Heart left ventricle (tissue), 16 donors: ENCODE measurements around the gene CFP. TPM values are rescaled to one million over a fixed set of nuclear protein-coding genes. Genes with fewer than 3 reads are reported as not detected.

Experiments
- ATAC-seq, 4 donors: fragments of 200-7000 bp; cut with Tn5 transposase; one replicate each; pipeline ENCODE4 v1.9.1; 2020 to 2022; ENCODE audit warnings: moderate library complexity in 4 of 4, mild to moderate bottlenecking in 3 of 4, moderate number of reproducible peaks in 1 of 4
- DNase-seq, 5 donors: peaks; one replicate each; pipeline ENCODE4 v3.0.0-alpha.2; 2020
- H3K27ac ChIP-seq, 12 donors: fragments of 200-600 bp; sonication (generic) in 4 of 12; one replicate each; pipeline versions ENCODE4 v1.5.0 to v1.8.0; 2016 to 2022; ENCODE audit warnings: mild to moderate bottlenecking in 2 of 12
- H3K27me3 ChIP-seq, 9 donors: fragments of 200-600 bp; sonication (generic) in 2 of 9; one replicate each; pipeline versions ENCODE4 v1.5.1 to v1.8.0; 2016 to 2022; ENCODE audit warnings: mild to moderate bottlenecking in 3 of 9
- H3K36me3 ChIP-seq, 9 donors: fragments of 200-600 bp; sonication (generic) in 2 of 9; one replicate each; pipeline versions ENCODE4 v1.5.0 to v1.8.0; 2018 to 2022; ENCODE audit warnings: mild to moderate bottlenecking in 2 of 9
- H3K4me1 ChIP-seq, 12 donors: fragments of 200-600 bp; sonication (generic) in 4 of 12; one replicate each; pipeline versions ENCODE4 v1.5.0 to v1.8.0; 2016 to 2022; ENCODE audit warnings: mild to moderate bottlenecking in 3 of 12
- H3K4me3 ChIP-seq, 12 donors: fragments of 200-600 bp; sonication (generic) in 4 of 12; one replicate each; pipeline versions ENCODE4 v1.5.0 to v1.8.0; 2017 to 2022; ENCODE audit warnings: mild to moderate bottlenecking in 9 of 12, moderate library complexity in 4 of 12
- H3K9me3 ChIP-seq, 12 donors: fragments of 200-600 bp; sonication (generic) in 4 of 12; one replicate each; pipeline versions ENCODE4 v1.5.0 to v1.8.0; 2016 to 2022; ENCODE audit warnings: mild to moderate bottlenecking in 1 of 12
- CTCF ChIP-seq, 12 donors: fragments of 200-600 bp; sonication (generic) in 4 of 12; IDR thresholded peaks; one replicate each; pipeline versions ENCODE4 v1.5.0 to v1.8.0; 2018 to 2022; ENCODE audit warnings: antibody characterized with exemption in 12 of 12, mild to moderate bottlenecking in 5 of 12
- POLR2A ChIP-seq, 2 donors: fragments of 450-650 bp; IDR thresholded peaks; one replicate each; pipeline ENCODE4 v1.6.1; 2017; ENCODE audit warnings: antibody characterized with exemption in 2 of 2, mild to moderate bottlenecking in 2 of 2, moderate library complexity in 2 of 2
- WGBS, 4 donors: extraction: QIAGEN DNeasy Blood & Tissue Kit in 2 of 4; methylation state at CpG; one replicate each; pipeline versions ENCODE4 v1.1.5 to v1.1.7; 2013 to 2018; 5-methylcytosine and 5-hydroxymethylcytosine counted together
- intact Hi-C, 10 donors: fragments of 100-400 bp; cut with DNase I; formaldehyde crosslinking; loops; one replicate each; pipeline versions ENCODE4 v1.11.1 to v1.14.2; 2022
- polyA plus RNA-seq, 2 donors: library from polyadenylated mRNA; stranded (reverse); fragments of 200-250 nt; gene quantifications; one replicate each; pipeline ENCODE4 v1.2.3, GENCODE V29; 2013
- total RNA-seq, 9 donors: library from RNA; depleted of rRNA in 2 of 9; stranded (reverse); fragments of >200 nt in 2 of 9; fragmentation: NEBNext Ultra II Directional in 3 of 9; extraction: Animal tissue kit (Norgen Biotek cat#: 25700) in 3 of 9; gene quantifications; one replicate each; pipeline versions ENCODE4 v1.1.0 to v1.2.4, GENCODE V29; 2016 to 2023
- donor health status: ischemic (EF 13 %, LVEDD 7.1; RV severe dilation, severe dysfunction).
- donor health status: healthy with polysubstance abuse.
- donor health status: DM: no; HTN: yes; CAD: no.
- donor health status: DM: no; HTN: no; CAD: no.
- donor health status: ischemic (EF 25% LVEDD 6.9; RV normal size, moderate dysfunction).
- donor health status: ischemic (EF 25% LVEDD 5.7; RV mildly dilated, moderate dysfunction).
- donor health status: healthy.
- donor health status: DM: yes; HTN: yes; CAD: no.
- donor health status: ischemic (EF 35%, LVEDD 5.7; RV mildly dilated, moderate dysfunction).
- donor health status: nonischemic (EF 11% LVEDD 7.7; RV severe dilation, severe dysfunction).
- donor health status: DM: yes; HTN: yes; CAD: no.
- donor health status: PGD.
- donor health status: ischemic (EF 29% LVEDD 5.4; RV normal size, mild dysfunction).
- donor health status: nonischemic (EF 23%, LVEDD 6.1; RV moderate dilation, normal function).

Gene CFP
- total and polyA plus RNA-seq, 11 donors = 0.98 to 24.7 (median 1.8) TPM

GRCh38 chrX:47634871-47635575, 5.3 kb upstream of the CFP start:
- Histone ChIP-seq H3K36me3 (peaks cover 0 to 49% (median 28%) of the 10 kb centered on the region in 9 donors), H3K27me3 (no peaks in the 10 kb centered on the region), H3K4me3 (no peak overlapping the region), H3K9me3 (peaks cover 0 to 6% (median 0%) of the 10 kb centered on the region in 12 donors), H3K4me1 (peaks cover 0 to 10% (median 0%) of the 10 kb centered on the region in 12 donors), H3K27ac (no peak overlapping the region)
- no peak for DNase-seq
- intact Hi-C loops = loop anchor here in 1 of 10 donors (10.0 kb wide), 1 partner anchor 70 kb away; the partner anchor contains the start of gene ARAF
- TF ChIP-seq POLR2A (IDR thresholded peaks at IDR 0.05) (no peak), CTCF (IDR thresholded peaks at IDR 0.05) (no peak)
- no peak for ATAC-seq
- 85 to 90% (median 88%) methylated on average over 16 of the region's 16 CpGs for WGBS, 4 donors

GRCh38 chrX:47633689-47634590, 4.2 kb upstream of the CFP start:
- Histone ChIP-seq H3K27ac (no peak overlapping the region), H3K4me1 (peaks cover 0 to 12% (median 0%) of the 10 kb centered on the region in 12 donors), H3K4me3 (no peak overlapping the region), H3K27me3 (no peaks in the 10 kb centered on the region), H3K9me3 (no peaks in the 10 kb centered on the region), H3K36me3 (peaks cover 0 to 39% (median 20%) of the 10 kb centered on the region in 9 donors)
- WGBS, 4 donors = 63 to 73% (median 69%) methylated on average over 14 of the region's 14 CpGs
- TF ChIP-seq POLR2A (IDR thresholded peaks at IDR 0.05) (no peak), CTCF (IDR thresholded peaks at IDR 0.05) (no peak)
- intact Hi-C loops = loop anchor here in 1 of 10 donors (10.0 kb wide), 1 partner anchor 69 kb away; the partner anchor contains the start of gene ARAF
- no peak for DNase-seq
- ATAC-seq = no peak

- Histone ChIP-seq H3K27ac (no peak overlapping the region), H3K4me3 (no peak overlapping the region), H3K4me1 (peaks cover 0 to 12% (median 0%) of the 10 kb centered on the region in 12 donors), H3K9me3 (no peaks in the 10 kb centered on the region), H3K27me3 (no peaks in the 10 kb centered on the region), H3K36me3 (peaks cover 0 to 26% (median 13%) of the 10 kb centered on the region in 9 donors)
- ATAC-seq (no peak), DNase-seq (no peak)
- WGBS, 4 donors = 58 to 64% (median 63%) methylated on average over 4 of the region's 4 CpGs
- no peak for TF ChIP-seq POLR2A (IDR thresholded peaks at IDR 0.05)
- TF ChIP-seq CTCF (IDR thresholded peaks at IDR 0.05) = no peak
- intact Hi-C loops = loop anchor here in 1 of 10 donors (10.0 kb wide), 1 partner anchor 68 kb away; the partner anchor contains the start of gene ARAF
These were observed 2.9 kb upstream of the CFP start for GRCh38 chrX:47632666-47633065.

- H3K4me1 ChIP-seq = peaks cover 0 to 12% (median 0%) of the 10 kb centered on the region in 12 donors
These were observed 1.9 kb upstream of the CFP start for GRCh38 chrX:47631676-47632075.

More at GRCh38 chrX:47631676-47632075, 1.9 kb upstream of the CFP start:
- no peaks in the 10 kb centered on the region for H3K9me3 ChIP-seq
- intact Hi-C loops = loop anchor here in 1 of 10 donors (10.0 kb wide), 1 partner anchor 67 kb away; the partner anchor contains the start of gene ARAF
- DNase-seq = no peak
- 81 to 92% (median 86%) methylated on average over 5 of the region's 5 CpGs for WGBS, 4 donors
- H3K27me3 ChIP-seq = no peaks in the 10 kb centered on the region
- no peak overlapping the region for H3K4me3 ChIP-seq
- H3K27ac ChIP-seq = no peak overlapping the region
- ATAC-seq = no peak
- peaks cover 0 to 24% (median 9%) of the 10 kb centered on the region in 9 donors for H3K36me3 ChIP-seq
- no peak for TF ChIP-seq CTCF (IDR thresholded peaks at IDR 0.05)
- no peak for TF ChIP-seq POLR2A (IDR thresholded peaks at IDR 0.05)
